ENCODE data around the gene RASD1.

DNA sequence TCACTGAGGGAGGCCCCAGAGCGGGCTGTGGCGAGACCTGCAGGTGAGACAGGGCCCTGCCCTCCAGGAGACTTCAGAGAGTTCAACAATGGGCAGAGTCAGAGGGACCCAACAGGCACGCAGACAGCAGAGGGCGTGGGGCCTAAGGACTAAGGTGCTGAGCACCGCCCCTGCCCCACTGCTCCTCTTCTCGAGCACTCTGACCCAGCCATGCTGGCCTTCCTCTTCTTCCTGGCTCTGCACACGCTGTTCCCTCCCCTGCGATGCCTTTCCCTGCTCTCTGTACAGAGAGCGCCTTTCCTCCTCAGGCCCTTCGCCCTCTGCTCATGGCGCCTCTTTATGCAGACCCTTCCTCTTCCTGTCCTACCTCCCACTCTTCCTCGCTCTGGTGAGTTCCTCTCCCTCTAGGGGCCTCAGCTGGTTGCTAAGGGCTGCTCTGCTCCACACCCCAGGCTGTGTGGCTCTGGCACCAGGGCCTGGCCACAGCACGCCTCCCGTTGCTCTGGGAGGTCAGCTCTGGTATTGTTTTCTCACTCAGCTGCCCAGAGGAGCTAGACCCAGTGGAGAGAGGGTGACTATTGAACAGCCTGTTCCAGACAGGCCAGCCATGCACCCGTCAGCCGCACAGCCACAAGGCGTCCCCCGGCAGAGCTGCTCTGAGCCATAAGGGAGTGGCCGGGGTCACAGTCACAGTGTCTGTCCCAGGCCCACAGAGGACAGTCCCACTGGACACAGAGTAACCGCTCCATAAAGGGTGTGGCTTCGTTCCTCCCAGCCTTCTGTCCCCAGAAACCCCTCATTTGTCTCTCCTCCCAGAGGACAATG lies 13.6 kb upstream of the RASD1 start:
- TF ChIP-seq, protein P1, sequence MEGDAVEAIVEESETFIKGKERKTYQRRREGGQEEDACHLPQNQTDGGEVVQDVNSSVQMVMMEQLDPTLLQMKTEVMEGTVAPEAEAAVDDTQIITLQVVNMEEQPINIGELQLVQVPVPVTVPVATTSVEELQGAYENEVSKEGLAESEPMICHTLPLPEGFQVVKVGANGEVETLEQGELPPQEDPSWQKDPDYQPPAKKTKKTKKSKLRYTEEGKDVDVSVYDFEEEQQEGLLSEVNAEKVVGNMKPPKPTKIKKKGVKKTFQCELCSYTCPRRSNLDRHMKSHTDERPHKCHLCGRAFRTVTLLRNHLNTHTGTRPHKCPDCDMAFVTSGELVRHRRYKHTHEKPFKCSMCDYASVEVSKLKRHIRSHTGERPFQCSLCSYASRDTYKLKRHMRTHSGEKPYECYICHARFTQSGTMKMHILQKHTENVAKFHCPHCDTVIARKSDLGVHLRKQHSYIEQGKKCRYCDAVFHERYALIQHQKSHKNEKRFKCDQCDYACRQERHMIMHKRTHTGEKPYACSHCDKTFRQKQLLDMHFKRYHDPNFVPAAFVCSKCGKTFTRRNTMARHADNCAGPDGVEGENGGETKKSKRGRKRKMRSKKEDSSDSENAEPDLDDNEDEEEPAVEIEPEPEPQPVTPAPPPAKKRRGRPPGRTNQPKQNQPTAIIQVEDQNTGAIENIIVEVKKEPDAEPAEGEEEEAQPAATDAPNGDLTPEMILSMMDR (IDR thresholded peaks at IDR 0.05) = no peak
- no peak for TF ChIP-seq POLR2A (IDR thresholded peaks at IDR 0.05)
